ENCODE data around the gene MAD1L1.

MAD1L1 gene

GRCh38 chr7:2146676-2147472 is 85.9 kb downstream of the MAD1L1 start:
- FAIRE-seq, result no peak
- TF ChIP-seq POLR2AphosphoS5 (IDR thresholded peaks at IDR 0.05; ENCODE audit: low read depth, low read length) (no peak), TAF1 (IDR thresholded peaks at IDR 0.05; ENCODE audit: borderline replicate concordance, low read depth, low read length) (no peak), POLR2A (IDR thresholded peaks at IDR 0.05; ENCODE audit: low read depth, low read length) (no peak)
- DNase-seq (ENCODE audit: insufficient read length), result no peak

GRCh38 chr7:2145835-2146580 is 86.7 kb downstream of the MAD1L1 start:
- no peak for FAIRE-seq
- TF ChIP-seq POLR2A (IDR thresholded peaks at IDR 0.05; ENCODE audit: low read depth, low read length), result no peak
- TF ChIP-seq TAF1 (IDR thresholded peaks at IDR 0.05; ENCODE audit: borderline replicate concordance, low read depth, low read length), result no peak
- no peak for TF ChIP-seq POLR2AphosphoS5 (IDR thresholded peaks at IDR 0.05; ENCODE audit: low read depth, low read length)

GRCh38 chr7:2144926-2145325 is 87.8 kb downstream of the MAD1L1 start:
- DNase-seq (ENCODE audit: insufficient read length), result no peak
- TF ChIP-seq TAF1 (IDR thresholded peaks at IDR 0.05; ENCODE audit: borderline replicate concordance, low read depth, low read length) (no peak), POLR2AphosphoS5 (IDR thresholded peaks at IDR 0.05; ENCODE audit: low read depth, low read length) (no peak), POLR2A (IDR thresholded peaks at IDR 0.05; ENCODE audit: low read depth, low read length) (no peak)
- FAIRE-seq, result no peak

More at GRCh38 chr7:2145835-2146580, 86.7 kb downstream of the MAD1L1 start:
- no peak for DNase-seq (ENCODE audit: insufficient read length)

GRCh38 chr7:2143981-2144595 is 88.7 kb downstream of the MAD1L1 start:
- DNase-seq (ENCODE audit: insufficient read length), result no peak
- FAIRE-seq, result no peak
- TF ChIP-seq POLR2AphosphoS5 (IDR thresholded peaks at IDR 0.05; ENCODE audit: low read depth, low read length) (no peak), POLR2A (IDR thresholded peaks at IDR 0.05; ENCODE audit: low read depth, low read length) (no peak), TAF1 (IDR thresholded peaks at IDR 0.05; ENCODE audit: borderline replicate concordance, low read depth, low read length) (no peak)

GRCh38 chr7:2143450-2143849 is 89.3 kb downstream of the MAD1L1 start:
- TF ChIP-seq TAF1 (IDR thresholded peaks at IDR 0.05; ENCODE audit: borderline replicate concordance, low read depth, low read length) (no peak), POLR2AphosphoS5 (IDR thresholded peaks at IDR 0.05; ENCODE audit: low read depth, low read length) (no peak), POLR2A (IDR thresholded peaks at IDR 0.05; ENCODE audit: low read depth, low read length) (no peak)
- FAIRE-seq, result no peak
- no peak for DNase-seq (ENCODE audit: insufficient read length)

GRCh38 chr7:2142386-2142785 is 90.4 kb downstream of the MAD1L1 start:
- TF ChIP-seq POLR2A (IDR thresholded peaks at IDR 0.05; ENCODE audit: low read depth, low read length) (no peak), TAF1 (IDR thresholded peaks at IDR 0.05; ENCODE audit: borderline replicate concordance, low read depth, low read length) (no peak), POLR2AphosphoS5 (IDR thresholded peaks at IDR 0.05; ENCODE audit: low read depth, low read length) (no peak)
- FAIRE-seq, result no peak
- no peak for DNase-seq (ENCODE audit: insufficient read length)

GRCh38 chr7:2141651-2142050 is 91.1 kb downstream of the MAD1L1 start:
- TF ChIP-seq POLR2AphosphoS5 (IDR thresholded peaks at IDR 0.05; ENCODE audit: low read depth, low read length), result no peak
- no peak for TF ChIP-seq TAF1 (IDR thresholded peaks at IDR 0.05; ENCODE audit: borderline replicate concordance, low read depth, low read length)
- no peak for TF ChIP-seq POLR2A (IDR thresholded peaks at IDR 0.05; ENCODE audit: low read depth, low read length)
- no peak for FAIRE-seq
- DNase-seq (ENCODE audit: insufficient read length), result no peak

- DNase-seq (ENCODE audit: insufficient read length) (no peak), FAIRE-seq (no peak)
- no peak for TF ChIP-seq POLR2AphosphoS5 (IDR thresholded peaks at IDR 0.05; ENCODE audit: low read depth, low read length)
- no peak for TF ChIP-seq POLR2A (IDR thresholded peaks at IDR 0.05; ENCODE audit: low read depth, low read length)
- no peak for TF ChIP-seq TAF1 (IDR thresholded peaks at IDR 0.05; ENCODE audit: borderline replicate concordance, low read depth, low read length)
These were observed 91.7 kb downstream of the MAD1L1 start for GRCh38 chr7:2141021-2141410.

GRCh38 chr7:2140216-2141020 is 92.3 kb downstream of the MAD1L1 start:
- DNase-seq (ENCODE audit: insufficient read length) (no peak), FAIRE-seq (no peak)
- TF ChIP-seq POLR2AphosphoS5 (IDR thresholded peaks at IDR 0.05; ENCODE audit: low read depth, low read length) (no peak), POLR2A (IDR thresholded peaks at IDR 0.05; ENCODE audit: low read depth, low read length) (no peak), TAF1 (IDR thresholded peaks at IDR 0.05; ENCODE audit: borderline replicate concordance, low read depth, low read length) (no peak)

- TF ChIP-seq POLR2A (IDR thresholded peaks at IDR 0.05; ENCODE audit: low read depth, low read length) (no peak; the same call in 1 of the 2 replicates), TAF1 (IDR thresholded peaks at IDR 0.05; ENCODE audit: borderline replicate concordance, low read depth, low read length) (no peak), POLR2AphosphoS5 (IDR thresholded peaks at IDR 0.05; ENCODE audit: low read depth, low read length) (no peak)
- no peak for FAIRE-seq
- no peak for DNase-seq (ENCODE audit: insufficient read length)
These were observed 93.6 kb downstream of the MAD1L1 start for GRCh38 chr7:2139004-2139699.
